DMS79 (cell line): ENCODE results near the gene DNAH7.

ENCODE experiments used
- DNase-seq: peaks from one replicate; lab custom pipeline; 2025; lab: John Stamatoyannopoulos, UW

The DNAH7 gene

GRCh38 chr2:195863121-195863520 is 205.5 kb downstream of the DNAH7 start:
- DNase-seq = no peak

GRCh38 chr2:195861821-195862220 is 206.8 kb downstream of the DNAH7 start:
- DNase-seq = no peak

GRCh38 chr2:195859513-195859912 is 209.1 kb downstream of the DNAH7 start:
- DNase-seq = no peak

- DNase-seq = no peak
Measured at GRCh38 chr2:195857132-195857531, 211.5 kb downstream of the DNAH7 start.

- no peak for DNase-seq
Measured at GRCh38 chr2:195850764-195851163, 217.9 kb downstream of the DNAH7 start.

- no peak for DNase-seq
Measured at GRCh38 chr2:195848119-195848899, 220.3 kb downstream of the DNAH7 start.

- no peak for DNase-seq
Measured at GRCh38 chr2:195842932-195843331, 225.7 kb downstream of the DNAH7 start.

- no peak for DNase-seq
Measured at GRCh38 chr2:195838002-195838401, 230.6 kb downstream of the DNAH7 start.

- DNase-seq = no peak
Measured at GRCh38 chr2:195836002-195836401, 232.6 kb downstream of the DNAH7 start.

- DNase-seq = no peak
Measured at GRCh38 chr2:195834836-195835235, 233.8 kb downstream of the DNAH7 start.

- no peak for DNase-seq
Measured at GRCh38 chr2:195830968-195831950, 237.4 kb downstream of the DNAH7 start.

- DNase-seq = no peak
Measured at GRCh38 chr2:195824478-195824877, 244.2 kb downstream of the DNAH7 start.

GRCh38 chr2:195823206-195823605 is 245.4 kb downstream of the DNAH7 start:
- no peak for DNase-seq

- DNase-seq = no peak
Measured at GRCh38 chr2:195821566-195821932, 247.1 kb downstream of the DNAH7 start.

- DNase-seq = no peak
Measured at GRCh38 chr2:195820867-195821565, 247.6 kb downstream of the DNAH7 start.

GRCh38 chr2:195820373-195820772 is 248.3 kb downstream of the DNAH7 start:
- DNase-seq = no peak

GRCh38 chr2:195819276-195819675 is 249.4 kb downstream of the DNAH7 start:
- DNase-seq = no peak

- DNase-seq = no peak
Measured at GRCh38 chr2:195818526-195818925, 250.1 kb downstream of the DNAH7 start.

- DNase-seq = no peak
Measured at GRCh38 chr2:195818106-195818505, 250.5 kb downstream of the DNAH7 start.

- no peak for DNase-seq
Measured at GRCh38 chr2:195815083-195815482, 253.6 kb downstream of the DNAH7 start.

GRCh38 chr2:195813421-195813820 is 255.2 kb downstream of the DNAH7 start:
- no peak for DNase-seq

- DNase-seq = no peak
Measured at GRCh38 chr2:195810340-195811098, 258.1 kb downstream of the DNAH7 start.
